Suppressor macrophage (primary cell): ENCODE data around the gene NOXA1.
"Not testable (repeated sequence)": the region's sequence is repeated elsewhere in the genome, so short reads cannot be mapped to it uniquely, and the experiment has no call there.

Source experiments
- DNase-seq, 4 experiments: peaks; one replicate each; pipeline ENCODE4 v3.0.0-alpha.2; 2020 to 2022

Gene NOXA1

GRCh38 chr9:137466389-137467085 is 43.3 kb downstream of the NOXA1 start:
- DNase-seq: not testable (repeated sequence)

GRCh38 chr9:137467161-137467581 is 44.0 kb downstream of the NOXA1 start:
- no peak for DNase-seq

- DNase-seq: no peak
These were observed 44.7 kb downstream of the NOXA1 start for GRCh38 chr9:137467896-137468295.

GRCh38 chr9:137470785-137471184 is 47.6 kb downstream of the NOXA1 start:
- DNase-seq: peak in 1 of 4 experiments; percentile 14

- no peak for DNase-seq
These were observed 51.1 kb downstream of the NOXA1 start for GRCh38 chr9:137474271-137474670.

GRCh38 chr9:137475666-137476065 is 52.5 kb downstream of the NOXA1 start:
- DNase-seq: no peak

- DNase-seq: no peak
These were observed 53.7 kb downstream of the NOXA1 start for GRCh38 chr9:137476856-137477255.

- no peak for DNase-seq
These were observed 54.8 kb downstream of the NOXA1 start for GRCh38 chr9:137477778-137478612.

GRCh38 chr9:137478613-137478961 is 55.4 kb downstream of the NOXA1 start:
- no peak for DNase-seq

- DNase-seq: no peak
These were observed 56.0 kb downstream of the NOXA1 start for GRCh38 chr9:137478962-137479861.

GRCh38 chr9:137479892-137480685 is 56.9 kb downstream of the NOXA1 start:
- no peak for DNase-seq

- no peak for DNase-seq
These were observed 57.8 kb downstream of the NOXA1 start for GRCh38 chr9:137480686-137481683.

- peak; percentile 81 to 92 (median 91) for DNase-seq
These were observed 59.0 kb downstream of the NOXA1 start for GRCh38 chr9:137482094-137482781.
